ENCODE results near the gene TOX3.

DNA sequence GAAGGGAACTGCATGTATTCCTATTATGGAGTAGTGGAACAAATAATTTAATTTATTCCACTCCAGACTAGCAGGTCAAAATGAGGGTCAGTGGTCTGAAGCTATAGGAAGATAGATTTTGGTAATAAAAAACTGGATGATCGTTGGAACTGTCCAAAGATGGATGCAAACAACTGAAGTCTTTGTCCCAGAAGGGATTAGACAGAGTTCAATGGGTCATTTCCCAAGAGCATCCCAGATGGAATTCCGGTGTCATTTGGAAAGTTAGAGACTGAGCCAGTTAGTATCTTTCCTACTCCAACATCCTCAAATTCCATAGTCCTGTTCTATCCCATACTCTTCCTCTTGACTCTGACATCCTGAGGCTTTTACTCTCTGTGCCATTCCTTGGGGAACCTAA is 22.8 kb upstream of the TOX3 start:
- TF ChIP-seq POLR2A (IDR thresholded peaks at IDR 0.05; ENCODE audit: low read depth, low read length) (no peak), TAF1 (IDR thresholded peaks at IDR 0.05; ENCODE audit: low read depth, low read length) (no peak), POLR2AphosphoS5 (IDR thresholded peaks at IDR 0.05; ENCODE audit: low read depth, low read length) (no peak), SPI1 (IDR thresholded peaks at IDR 0.05; ENCODE audit: low read depth, low read length) (no peak)

Measured in GM12891 (cell line).